Breast epithelium (tissue), 3 donors: ENCODE results near the gene SCT.

Experiments
- POLR2A ChIP-seq: fragments of 450-650 bp; IDR thresholded peaks from one replicate; pipeline ENCODE4 v1.6.1; 2016; ENCODE audit warnings: antibody characterized with exemption, mild to moderate bottlenecking, moderate library complexity
- POLR2AphosphoS5 ChIP-seq, 3 donors: sonication (generic); formaldehyde crosslinking; IDR thresholded peaks; one replicate each; pipeline ENCODE4 v1.6.1; 2017; ENCODE audit warnings: antibody characterized with exemption in 3 of 3
- TF ChIP-seq, protein P1 (sequence below), 3 donors: fragments of 450-650 bp; IDR thresholded peaks; one replicate each; pipeline ENCODE4 v1.5.1; 2016 to 2017; ENCODE audit warnings: antibody characterized with exemption in 3 of 3, mild to moderate bottlenecking in 3 of 3, moderate library complexity in 3 of 3

DNA sequence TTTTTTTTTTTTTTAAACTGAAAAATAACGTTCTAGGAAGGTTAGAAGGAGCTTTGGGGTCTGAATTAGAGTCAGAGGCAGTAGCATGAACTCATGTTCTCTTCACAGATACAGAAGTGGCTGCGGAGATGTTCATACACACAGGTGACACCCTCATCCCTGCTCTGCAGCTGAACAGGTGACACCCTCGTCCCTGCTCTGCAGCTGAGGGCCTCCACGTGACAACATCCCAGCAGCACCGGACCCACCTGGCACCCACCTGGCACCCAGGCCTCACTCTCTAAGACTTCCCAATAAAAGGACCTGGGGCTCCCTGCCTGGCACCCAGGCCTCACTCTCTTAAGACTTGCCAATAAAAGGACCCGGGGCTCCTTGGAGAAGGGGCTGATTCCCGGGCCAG, 29.9 kb upstream of the SCT start:
- TF ChIP-seq POLR2A: no peak
- TF ChIP-seq, protein P1, sequence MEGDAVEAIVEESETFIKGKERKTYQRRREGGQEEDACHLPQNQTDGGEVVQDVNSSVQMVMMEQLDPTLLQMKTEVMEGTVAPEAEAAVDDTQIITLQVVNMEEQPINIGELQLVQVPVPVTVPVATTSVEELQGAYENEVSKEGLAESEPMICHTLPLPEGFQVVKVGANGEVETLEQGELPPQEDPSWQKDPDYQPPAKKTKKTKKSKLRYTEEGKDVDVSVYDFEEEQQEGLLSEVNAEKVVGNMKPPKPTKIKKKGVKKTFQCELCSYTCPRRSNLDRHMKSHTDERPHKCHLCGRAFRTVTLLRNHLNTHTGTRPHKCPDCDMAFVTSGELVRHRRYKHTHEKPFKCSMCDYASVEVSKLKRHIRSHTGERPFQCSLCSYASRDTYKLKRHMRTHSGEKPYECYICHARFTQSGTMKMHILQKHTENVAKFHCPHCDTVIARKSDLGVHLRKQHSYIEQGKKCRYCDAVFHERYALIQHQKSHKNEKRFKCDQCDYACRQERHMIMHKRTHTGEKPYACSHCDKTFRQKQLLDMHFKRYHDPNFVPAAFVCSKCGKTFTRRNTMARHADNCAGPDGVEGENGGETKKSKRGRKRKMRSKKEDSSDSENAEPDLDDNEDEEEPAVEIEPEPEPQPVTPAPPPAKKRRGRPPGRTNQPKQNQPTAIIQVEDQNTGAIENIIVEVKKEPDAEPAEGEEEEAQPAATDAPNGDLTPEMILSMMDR (IDR thresholded peaks at IDR 0.05): no peak
- no peak for TF ChIP-seq POLR2AphosphoS5 (IDR thresholded peaks at IDR 0.05)
